Astrocyte of the spinal cord (primary cell): ENCODE results near the gene ZMYND10.

Experiments used
- DNase-seq: peaks from one replicate; pipeline ENCODE4 v3.0.0; 2011; ENCODE audit warnings: low read depth, low spot score
- H3K4me3 ChIP-seq: 2 replicates; pipeline ENCODE4 v1.5.1; 2011; ENCODE audit warnings: low read depth, mild to moderate bottlenecking, low read length, moderate library complexity
- CTCF ChIP-seq: IDR thresholded peaks from 2 replicates; pipeline ENCODE4 v1.5.1; 2012; ENCODE audit warnings: low read depth, mild to moderate bottlenecking, low read length, inconsistent platforms
- in situ Hi-C: cut with HindIII; loops from 2 replicates; pipeline ENCODE4 v1.10.0; 2017; ENCODE audit warnings: low sequenced_read_pairs

The ZMYND10 gene

GRCh38 chr3:50322386-50323091, 23.0 kb downstream of the ZMYND10 start, which contains the start of gene HYAL2:
HYAL2 (minus strand) TSS chr3:50322745; CDS start chr3:50320489, 2,256 bp downstream.
- no peak for TF ChIP-seq CTCF
- no peak for DNase-seq
- peak within 1 kb of the TSS; percentile 70 for H3K4me3 ChIP-seq
- in situ Hi-C loops: no loop called here

GRCh38 chr3:50322115-50322385, 23.5 kb downstream of the ZMYND10 start:
- TF ChIP-seq CTCF: no peak
- peak overlapping the region; percentile 70 for H3K4me3 ChIP-seq
- no peak for DNase-seq
- in situ Hi-C loops: no loop called here

- DNase-seq: peak; percentile 91
- in situ Hi-C loops: no loop called here
- peak overlapping the region; percentile 70 for H3K4me3 ChIP-seq
- peak; percentile 60 for TF ChIP-seq CTCF
Observed at GRCh38 chr3:50321336-50322114, 24.0 kb downstream of the ZMYND10 start.

GRCh38 chr3:50320853-50321335, 24.6 kb downstream of the ZMYND10 start:
- peak overlapping the region; percentile 70 for H3K4me3 ChIP-seq
- in situ Hi-C loops: no loop called here
- TF ChIP-seq CTCF: no peak
- peak; percentile 66 for DNase-seq

GRCh38 chr3:50319894-50320625, 25.5 kb downstream of the ZMYND10 start:
- H3K4me3 ChIP-seq: peak overlapping the region; percentile 70
- no peak for DNase-seq
- in situ Hi-C loops: no loop called here
- TF ChIP-seq CTCF: no peak

GRCh38 chr3:50319181-50319893, 26.2 kb downstream of the ZMYND10 start:
- in situ Hi-C loops: no loop called here
- no peak for DNase-seq
- H3K4me3 ChIP-seq: no peak overlapping the region
- no peak for TF ChIP-seq CTCF
